ENCODE measurements around the gene LONP1.
A peak's percentile ranks its signal among the peaks of the same experiment; 100 is the strongest.

LONP1 gene

DNA sequence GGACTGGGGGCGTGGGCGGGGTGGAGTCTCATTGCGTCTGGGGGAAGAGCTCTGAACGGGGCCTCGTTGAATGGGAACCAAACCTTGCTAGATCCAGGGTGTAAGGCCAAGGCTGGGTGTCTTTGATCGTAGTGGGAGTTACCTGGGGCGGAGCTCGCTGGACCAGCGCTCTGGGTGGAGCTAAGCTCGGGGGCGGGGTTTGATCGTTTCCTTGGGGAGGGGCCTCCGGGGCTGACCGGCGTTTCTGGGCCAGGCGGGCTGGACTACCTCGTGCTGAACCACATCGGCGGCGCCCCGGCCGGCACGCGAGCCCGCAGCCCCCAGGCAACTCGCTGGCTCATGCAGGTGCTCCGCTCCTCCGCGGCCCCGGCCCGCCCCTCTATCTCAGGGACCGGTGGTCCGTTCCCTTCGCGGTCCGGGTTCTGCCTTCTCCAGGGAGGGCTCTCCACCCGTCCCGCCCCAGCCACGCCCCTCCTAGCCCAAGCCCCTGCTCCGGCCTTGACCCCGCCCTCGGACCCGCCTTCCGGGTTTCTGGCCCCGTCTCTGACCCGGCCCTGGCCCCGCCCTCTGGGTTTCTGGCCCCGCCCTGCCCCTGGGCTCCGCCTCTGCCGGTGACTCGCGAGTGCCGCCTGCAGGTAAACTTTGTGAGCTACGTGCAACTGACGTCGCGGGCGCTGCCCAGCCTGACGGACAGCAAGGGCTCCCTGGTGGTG is 33.1 kb downstream of the LONP1 start:
- peak; percentile 69 for DNase-seq (ENCODE audit: low read depth)
- in situ Hi-C loops (cut with HindIII; ENCODE audit: low sequenced_read_pairs): no loop called here
- peak; percentile 81 for TF ChIP-seq CTCF (IDR thresholded peaks at IDR 0.05; ENCODE audit: low read depth, low read length, missing control alignments)
- peak overlapping the region; percentile 46 for H3K4me3 ChIP-seq (ENCODE audit: low read depth, low read length)

GRCh38 chr19:5686326-5686646 is 33.7 kb downstream of the LONP1 start:
- peak overlapping the region; percentile 46 for H3K4me3 ChIP-seq (ENCODE audit: low read depth, low read length)

DNA sequence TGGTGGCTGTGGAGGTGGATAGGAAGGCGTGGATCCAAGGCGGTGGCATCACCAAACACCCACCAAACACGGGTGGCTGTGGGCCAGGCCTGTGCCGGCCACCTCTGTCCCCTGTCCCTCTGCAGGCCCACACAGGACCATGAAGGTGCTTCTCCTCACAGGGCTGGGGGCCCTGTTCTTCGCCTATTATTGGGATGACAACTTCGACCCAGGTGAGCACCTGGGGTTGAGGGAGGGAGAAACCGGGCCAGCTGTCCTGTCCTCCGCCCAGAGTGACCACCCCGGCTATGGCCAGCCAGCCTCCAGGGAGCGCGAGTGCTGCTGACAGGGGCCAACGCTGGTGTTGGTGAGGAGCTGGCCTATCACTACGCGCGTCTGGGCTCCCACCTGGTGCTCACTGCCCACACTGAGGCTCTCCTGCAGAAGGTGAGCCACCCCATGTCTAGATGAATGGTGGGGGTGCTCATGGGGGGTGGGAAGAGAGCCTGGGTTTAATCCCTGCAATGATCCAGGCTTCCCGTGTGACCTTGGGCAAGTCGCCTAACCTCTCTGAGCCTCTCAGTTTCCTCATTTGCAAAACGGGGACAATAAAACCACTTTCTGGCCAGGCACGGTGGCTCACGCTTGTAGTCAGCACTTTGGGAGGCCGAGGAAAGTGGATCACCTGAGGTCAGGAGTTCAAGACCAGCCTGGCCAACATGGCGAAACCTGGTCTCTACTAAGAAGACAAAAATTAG is 35.1 kb downstream of the LONP1 start:
- no peak for TF ChIP-seq CTCF (IDR thresholded peaks at IDR 0.05; ENCODE audit: low read depth, low read length, missing control alignments)
- no peak for DNase-seq (ENCODE audit: low read depth)
- in situ Hi-C loops (cut with HindIII; ENCODE audit: low sequenced_read_pairs): no loop called here
- no peak overlapping the region for H3K4me3 ChIP-seq (ENCODE audit: low read depth, low read length)

More at GRCh38 chr19:5686326-5686646, 33.7 kb downstream of the LONP1 start:
- in situ Hi-C loops (cut with HindIII; ENCODE audit: low sequenced_read_pairs): no loop called here
- TF ChIP-seq CTCF (IDR thresholded peaks at IDR 0.05; ENCODE audit: low read depth, low read length, missing control alignments): no peak
- DNase-seq (ENCODE audit: low read depth): no peak

DNA sequence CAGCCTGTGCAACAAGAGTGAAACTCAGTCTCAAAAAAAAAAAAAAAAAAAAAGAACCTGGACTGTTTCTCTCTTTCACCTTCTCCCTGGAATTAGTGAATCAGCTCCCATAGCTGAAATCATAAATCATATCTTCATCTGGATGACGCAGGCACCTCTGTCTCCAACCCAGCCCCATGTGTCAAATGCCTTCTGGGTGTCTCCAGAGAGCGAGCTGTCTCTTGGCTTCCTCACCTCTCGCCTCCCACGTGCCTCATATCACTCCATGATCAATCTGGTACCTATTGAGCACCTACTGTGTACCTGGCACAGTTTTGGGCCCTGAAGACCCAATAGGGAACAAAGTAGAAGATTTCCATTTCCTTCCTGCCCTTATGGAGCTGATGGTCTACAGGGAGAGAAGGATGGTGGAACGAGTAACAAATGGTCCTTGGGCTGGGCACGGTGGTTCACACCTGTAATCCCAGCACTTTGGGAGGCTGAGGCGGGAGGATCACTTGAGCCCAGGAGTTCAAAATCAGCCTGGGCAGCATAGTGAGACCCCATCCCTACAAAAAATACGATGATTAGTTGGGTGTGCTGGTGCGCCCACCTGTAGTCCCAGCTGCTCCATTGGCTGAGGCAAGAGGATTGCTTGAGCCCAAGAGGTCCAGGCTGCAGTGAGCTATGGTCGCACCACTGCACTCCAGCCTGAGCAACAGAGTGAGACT is 36.6 kb downstream of the LONP1 start:
- no peak for TF ChIP-seq CTCF (IDR thresholded peaks at IDR 0.05; ENCODE audit: low read depth, low read length, missing control alignments)
- in situ Hi-C loops (cut with HindIII; ENCODE audit: low sequenced_read_pairs): no loop called here
- H3K4me3 ChIP-seq (ENCODE audit: low read depth, low read length): no peak overlapping the region
- DNase-seq (ENCODE audit: low read depth): no peak

GRCh38 chr19:5682107-5682482 is 37.9 kb downstream of the LONP1 start:
- no peak for DNase-seq (ENCODE audit: low read depth)
- TF ChIP-seq CTCF (IDR thresholded peaks at IDR 0.05; ENCODE audit: low read depth, low read length, missing control alignments): no peak
- no peak overlapping the region for H3K4me3 ChIP-seq (ENCODE audit: low read depth, low read length)
- in situ Hi-C loops (cut with HindIII; ENCODE audit: low sequenced_read_pairs): no loop called here

DNA sequence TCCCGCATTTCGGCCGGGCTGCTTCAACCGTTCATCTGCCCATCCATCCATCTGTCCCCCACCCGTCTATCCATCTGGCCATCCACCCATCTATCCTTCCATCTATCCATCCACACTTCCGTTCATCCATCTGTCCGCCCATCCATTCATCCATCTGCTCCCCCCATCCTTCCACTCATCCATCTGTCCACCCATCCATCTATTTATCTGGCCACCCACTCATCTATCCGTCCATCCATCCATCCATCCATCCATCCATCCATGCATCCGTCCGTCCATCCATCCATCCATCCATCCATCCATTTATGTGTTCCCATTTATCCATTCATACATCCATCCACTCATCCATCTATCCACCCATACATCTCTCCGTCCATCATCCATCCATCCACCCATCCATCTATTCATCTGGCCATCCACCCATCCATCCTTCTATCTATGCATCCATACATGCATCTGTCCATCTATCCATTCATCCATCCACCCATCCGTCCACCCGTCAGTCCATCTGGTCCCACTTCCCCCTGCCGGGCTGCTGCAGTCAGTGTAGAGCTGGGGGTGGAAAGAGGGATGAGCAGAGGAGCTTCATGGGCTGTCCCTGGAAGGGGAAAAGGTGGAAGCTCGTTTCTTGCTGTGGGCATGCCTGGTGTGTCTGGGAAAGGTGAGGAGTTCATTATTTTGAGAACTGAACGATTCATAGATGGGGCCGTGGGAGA is 38.4 kb downstream of the LONP1 start:
- peak overlapping the region; percentile 96 for H3K4me3 ChIP-seq (ENCODE audit: low read depth, low read length)
- in situ Hi-C loops (cut with HindIII; ENCODE audit: low sequenced_read_pairs): no loop called here
- no peak for DNase-seq (ENCODE audit: low read depth)
- TF ChIP-seq CTCF (IDR thresholded peaks at IDR 0.05; ENCODE audit: low read depth, low read length, missing control alignments): no peak

Data from astrocyte of the cerebellum (primary cell).